ENCODE measurements around the gene LRRC3. TPM values are rescaled to one million over a fixed set of nuclear protein-coding genes. Genes with fewer than 3 reads are reported as not detected.
A peak's percentile ranks its signal among the peaks of the same experiment; 100 is the strongest.

The LRRC3 gene
- total RNA-seq, 1 experiment from 2014 or later = 5.7 TPM

DNA sequence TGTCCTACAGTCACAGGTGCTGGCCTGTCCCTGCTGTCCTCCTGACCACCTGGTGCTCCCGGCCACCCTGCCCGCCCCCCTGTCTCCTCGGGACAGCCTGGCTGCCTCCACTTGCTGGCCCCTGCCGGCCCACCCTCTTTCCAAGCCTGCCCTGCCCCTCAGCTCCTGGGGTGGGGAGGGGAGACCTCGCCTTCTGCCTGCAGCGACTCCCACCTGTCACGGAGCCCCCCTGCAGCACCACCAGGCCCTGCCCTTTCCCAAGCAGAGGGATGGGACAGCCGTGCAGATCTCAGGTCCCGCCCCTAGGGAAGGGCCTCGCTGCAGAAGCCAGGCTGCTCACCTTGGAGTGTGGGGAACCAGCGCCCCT lies 7.5 kb downstream of the LRRC3 start:
- Mint-ChIP-seq H3K9me3 (no peaks in the 10 kb centered on the region), H3K4me3 (no peak overlapping the region), H3K36me3 (no peaks in the 10 kb centered on the region), H3K4me1 (0 out of 2 replicates have a peak, but pooled peaks cover 4% of the 10 kb centered on the region), H3K27ac (no peak overlapping the region), H3K27me3 (ENCODE audit: low read depth) (no peaks in the 10 kb centered on the region)
- CTCF ChIA-PET = interaction anchor here (1.0 to 1.9 kb wide), 3 partner anchors 10 to 19 kb away, joined by 3 to 6 read pairs (median 4); no protein-coding TSS in a partner anchor
- ATAC-seq (peak; percentile 37; the same call in 1 of the 2 replicates), DNase-seq (ENCODE audit: low spot score) (no peak)
- TF ChIP-seq RORB (CRISPR knock-in tag; IDR thresholded peaks at IDR 0.05) (no peak), ATF1 (CRISPR knock-in tag; IDR thresholded peaks at IDR 0.05) (no peak), ZNF671 (CRISPR knock-in tag; IDR thresholded peaks at IDR 0.05) (no peak), ESRRA (CRISPR knock-in tag; IDR thresholded peaks at IDR 0.05; ENCODE audit: borderline replicate concordance) (no peak), NR3C1 (CRISPR knock-in tag; conservative IDR thresholded peaks at IDR 0.05; ENCODE audit: low read depth) (no peak), HMGA2 (CRISPR knock-in tag; IDR thresholded peaks at IDR 0.05) (no peak), TEAD1 (CRISPR knock-in tag; IDR thresholded peaks at IDR 0.05) (no peak), TP53 (CRISPR knock-in tag; IDR thresholded peaks at IDR 0.05) (no peak), FOXK1 (CRISPR knock-in tag; IDR thresholded peaks at IDR 0.05) (no peak), TCF7 (CRISPR knock-in tag; IDR thresholded peaks at IDR 0.05; ENCODE audit: low read depth) (no peak), EMX1 (CRISPR knock-in tag; IDR thresholded peaks at IDR 0.05) (no peak), NFATC4 (CRISPR knock-in tag; IDR thresholded peaks at IDR 0.05) (no peak), ETV6 (CRISPR knock-in tag; IDR thresholded peaks at IDR 0.05) (no peak), NR2C2 (CRISPR knock-in tag; IDR thresholded peaks at IDR 0.05) (no peak), JAZF1 (CRISPR knock-in tag; IDR thresholded peaks at IDR 0.05) (no peak), RELA (CRISPR knock-in tag; IDR thresholded peaks at IDR 0.05; ENCODE audit: borderline replicate concordance) (no peak)
- TF ChIP-seq, protein P1, sequence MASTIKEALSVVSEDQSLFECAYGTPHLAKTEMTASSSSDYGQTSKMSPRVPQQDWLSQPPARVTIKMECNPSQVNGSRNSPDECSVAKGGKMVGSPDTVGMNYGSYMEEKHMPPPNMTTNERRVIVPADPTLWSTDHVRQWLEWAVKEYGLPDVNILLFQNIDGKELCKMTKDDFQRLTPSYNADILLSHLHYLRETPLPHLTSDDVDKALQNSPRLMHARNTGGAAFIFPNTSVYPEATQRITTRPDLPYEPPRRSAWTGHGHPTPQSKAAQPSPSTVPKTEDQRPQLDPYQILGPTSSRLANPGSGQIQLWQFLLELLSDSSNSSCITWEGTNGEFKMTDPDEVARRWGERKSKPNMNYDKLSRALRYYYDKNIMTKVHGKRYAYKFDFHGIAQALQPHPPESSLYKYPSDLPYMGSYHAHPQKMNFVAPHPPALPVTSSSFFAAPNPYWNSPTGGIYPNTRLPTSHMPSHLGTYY (CRISPR knock-in tag; IDR thresholded peaks at IDR 0.05) = no peak
- TF ChIP-seq, protein P2, sequence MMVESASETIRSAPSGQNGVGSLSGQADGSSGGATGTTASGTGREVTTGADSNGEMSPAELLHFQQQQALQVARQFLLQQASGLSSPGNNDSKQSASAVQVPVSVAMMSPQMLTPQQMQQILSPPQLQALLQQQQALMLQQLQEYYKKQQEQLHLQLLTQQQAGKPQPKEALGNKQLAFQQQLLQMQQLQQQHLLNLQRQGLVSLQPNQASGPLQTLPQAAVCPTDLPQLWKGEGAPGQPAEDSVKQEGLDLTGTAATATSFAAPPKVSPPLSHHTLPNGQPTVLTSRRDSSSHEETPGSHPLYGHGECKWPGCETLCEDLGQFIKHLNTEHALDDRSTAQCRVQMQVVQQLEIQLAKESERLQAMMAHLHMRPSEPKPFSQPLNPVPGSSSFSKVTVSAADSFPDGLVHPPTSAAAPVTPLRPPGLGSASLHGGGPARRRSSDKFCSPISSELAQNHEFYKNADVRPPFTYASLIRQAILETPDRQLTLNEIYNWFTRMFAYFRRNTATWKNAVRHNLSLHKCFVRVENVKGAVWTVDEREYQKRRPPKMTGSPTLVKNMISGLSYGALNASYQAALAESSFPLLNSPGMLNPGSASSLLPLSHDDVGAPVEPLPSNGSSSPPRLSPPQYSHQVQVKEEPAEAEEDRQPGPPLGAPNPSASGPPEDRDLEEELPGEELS (CRISPR knock-in tag; IDR thresholded peaks at IDR 0.05) = no peak
- TF ChIP-seq, protein P3, sequence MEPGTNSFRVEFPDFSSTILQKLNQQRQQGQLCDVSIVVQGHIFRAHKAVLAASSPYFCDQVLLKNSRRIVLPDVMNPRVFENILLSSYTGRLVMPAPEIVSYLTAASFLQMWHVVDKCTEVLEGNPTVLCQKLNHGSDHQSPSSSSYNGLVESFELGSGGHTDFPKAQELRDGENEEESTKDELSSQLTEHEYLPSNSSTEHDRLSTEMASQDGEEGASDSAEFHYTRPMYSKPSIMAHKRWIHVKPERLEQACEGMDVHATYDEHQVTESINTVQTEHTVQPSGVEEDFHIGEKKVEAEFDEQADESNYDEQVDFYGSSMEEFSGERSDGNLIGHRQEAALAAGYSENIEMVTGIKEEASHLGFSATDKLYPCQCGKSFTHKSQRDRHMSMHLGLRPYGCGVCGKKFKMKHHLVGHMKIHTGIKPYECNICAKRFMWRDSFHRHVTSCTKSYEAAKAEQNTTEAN (CRISPR knock-in tag; IDR thresholded peaks at IDR 0.05) = no peak
- POLR2A ChIA-PET = no interaction called here

DNA sequence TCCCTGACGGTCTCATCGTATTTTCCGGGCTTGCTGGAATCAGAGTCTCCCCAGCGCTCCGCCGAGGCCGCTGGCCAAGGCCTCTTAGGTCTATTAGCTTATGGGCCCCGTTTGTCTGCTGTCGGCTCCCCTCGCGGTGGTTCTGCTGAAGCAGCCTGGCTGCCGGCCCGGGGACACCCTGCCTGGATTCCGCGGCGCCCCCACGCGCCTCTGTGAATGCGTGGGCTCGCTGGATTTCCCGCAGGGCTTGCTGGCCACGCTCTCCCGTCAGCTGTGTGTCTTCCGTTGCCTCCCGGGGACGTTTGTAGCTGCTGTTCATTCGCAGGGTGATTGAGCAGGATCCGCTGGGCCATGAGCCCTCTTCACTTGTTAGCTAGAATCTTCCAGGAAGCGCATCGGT lies 8.4 kb downstream of the LRRC3 start:
- Mint-ChIP-seq H3K9me3 (no peaks in the 10 kb centered on the region), H3K4me1 (0 out of 2 replicates have a peak, but pooled peaks cover 4% of the 10 kb centered on the region), H3K36me3 (no peaks in the 10 kb centered on the region), H3K4me3 (no peak overlapping the region), H3K27me3 (ENCODE audit: low read depth) (no peaks in the 10 kb centered on the region), H3K27ac (peak overlapping the region; percentile 72)
- TF ChIP-seq ZNF219 (CRISPR knock-in tag; IDR thresholded peaks at IDR 0.05; ENCODE audit: borderline replicate concordance) = no peak
- no peak for TF ChIP-seq HMGA2 (CRISPR knock-in tag; IDR thresholded peaks at IDR 0.05)
- TF ChIP-seq, protein P4, sequence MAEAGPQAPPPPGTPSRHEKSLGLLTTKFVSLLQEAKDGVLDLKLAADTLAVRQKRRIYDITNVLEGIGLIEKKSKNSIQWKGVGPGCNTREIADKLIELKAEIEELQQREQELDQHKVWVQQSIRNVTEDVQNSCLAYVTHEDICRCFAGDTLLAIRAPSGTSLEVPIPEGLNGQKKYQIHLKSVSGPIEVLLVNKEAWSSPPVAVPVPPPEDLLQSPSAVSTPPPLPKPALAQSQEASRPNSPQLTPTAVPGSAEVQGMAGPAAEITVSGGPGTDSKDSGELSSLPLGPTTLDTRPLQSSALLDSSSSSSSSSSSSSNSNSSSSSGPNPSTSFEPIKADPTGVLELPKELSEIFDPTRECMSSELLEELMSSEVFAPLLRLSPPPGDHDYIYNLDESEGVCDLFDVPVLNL (CRISPR knock-in tag; IDR thresholded peaks at IDR 0.05; ENCODE audit: borderline replicate concordance, low read depth) = no peak
- TF ChIP-seq, protein P5, sequence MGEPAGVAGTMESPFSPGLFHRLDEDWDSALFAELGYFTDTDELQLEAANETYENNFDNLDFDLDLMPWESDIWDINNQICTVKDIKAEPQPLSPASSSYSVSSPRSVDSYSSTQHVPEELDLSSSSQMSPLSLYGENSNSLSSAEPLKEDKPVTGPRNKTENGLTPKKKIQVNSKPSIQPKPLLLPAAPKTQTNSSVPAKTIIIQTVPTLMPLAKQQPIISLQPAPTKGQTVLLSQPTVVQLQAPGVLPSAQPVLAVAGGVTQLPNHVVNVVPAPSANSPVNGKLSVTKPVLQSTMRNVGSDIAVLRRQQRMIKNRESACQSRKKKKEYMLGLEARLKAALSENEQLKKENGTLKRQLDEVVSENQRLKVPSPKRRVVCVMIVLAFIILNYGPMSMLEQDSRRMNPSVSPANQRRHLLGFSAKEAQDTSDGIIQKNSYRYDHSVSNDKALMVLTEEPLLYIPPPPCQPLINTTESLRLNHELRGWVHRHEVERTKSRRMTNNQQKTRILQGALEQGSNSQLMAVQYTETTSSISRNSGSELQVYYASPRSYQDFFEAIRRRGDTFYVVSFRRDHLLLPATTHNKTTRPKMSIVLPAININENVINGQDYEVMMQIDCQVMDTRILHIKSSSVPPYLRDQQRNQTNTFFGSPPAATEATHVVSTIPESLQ (CRISPR knock-in tag; IDR thresholded peaks at IDR 0.05) = no peak
- no peak for TF ChIP-seq ATF1 (CRISPR knock-in tag; IDR thresholded peaks at IDR 0.05)
- TF ChIP-seq, protein P6, sequence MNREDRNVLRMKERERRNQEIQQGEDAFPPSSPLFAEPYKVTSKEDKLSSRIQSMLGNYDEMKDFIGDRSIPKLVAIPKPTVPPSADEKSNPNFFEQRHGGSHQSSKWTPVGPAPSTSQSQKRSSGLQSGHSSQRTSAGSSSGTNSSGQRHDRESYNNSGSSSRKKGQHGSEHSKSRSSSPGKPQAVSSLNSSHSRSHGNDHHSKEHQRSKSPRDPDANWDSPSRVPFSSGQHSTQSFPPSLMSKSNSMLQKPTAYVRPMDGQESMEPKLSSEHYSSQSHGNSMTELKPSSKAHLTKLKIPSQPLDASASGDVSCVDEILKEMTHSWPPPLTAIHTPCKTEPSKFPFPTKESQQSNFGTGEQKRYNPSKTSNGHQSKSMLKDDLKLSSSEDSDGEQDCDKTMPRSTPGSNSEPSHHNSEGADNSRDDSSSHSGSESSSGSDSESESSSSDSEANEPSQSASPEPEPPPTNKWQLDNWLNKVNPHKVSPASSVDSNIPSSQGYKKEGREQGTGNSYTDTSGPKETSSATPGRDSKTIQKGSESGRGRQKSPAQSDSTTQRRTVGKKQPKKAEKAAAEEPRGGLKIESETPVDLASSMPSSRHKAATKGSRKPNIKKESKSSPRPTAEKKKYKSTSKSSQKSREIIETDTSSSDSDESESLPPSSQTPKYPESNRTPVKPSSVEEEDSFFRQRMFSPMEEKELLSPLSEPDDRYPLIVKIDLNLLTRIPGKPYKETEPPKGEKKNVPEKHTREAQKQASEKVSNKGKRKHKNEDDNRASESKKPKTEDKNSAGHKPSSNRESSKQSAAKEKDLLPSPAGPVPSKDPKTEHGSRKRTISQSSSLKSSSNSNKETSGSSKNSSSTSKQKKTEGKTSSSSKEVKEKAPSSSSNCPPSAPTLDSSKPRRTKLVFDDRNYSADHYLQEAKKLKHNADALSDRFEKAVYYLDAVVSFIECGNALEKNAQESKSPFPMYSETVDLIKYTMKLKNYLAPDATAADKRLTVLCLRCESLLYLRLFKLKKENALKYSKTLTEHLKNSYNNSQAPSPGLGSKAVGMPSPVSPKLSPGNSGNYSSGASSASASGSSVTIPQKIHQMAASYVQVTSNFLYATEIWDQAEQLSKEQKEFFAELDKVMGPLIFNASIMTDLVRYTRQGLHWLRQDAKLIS (CRISPR knock-in tag; IDR thresholded peaks at IDR 0.05; ENCODE audit: borderline replicate concordance) = no peak
- TF ChIP-seq, protein P7, sequence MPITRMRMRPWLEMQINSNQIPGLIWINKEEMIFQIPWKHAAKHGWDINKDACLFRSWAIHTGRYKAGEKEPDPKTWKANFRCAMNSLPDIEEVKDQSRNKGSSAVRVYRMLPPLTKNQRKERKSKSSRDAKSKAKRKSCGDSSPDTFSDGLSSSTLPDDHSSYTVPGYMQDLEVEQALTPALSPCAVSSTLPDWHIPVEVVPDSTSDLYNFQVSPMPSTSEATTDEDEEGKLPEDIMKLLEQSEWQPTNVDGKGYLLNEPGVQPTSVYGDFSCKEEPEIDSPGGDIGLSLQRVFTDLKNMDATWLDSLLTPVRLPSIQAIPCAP (CRISPR knock-in tag; IDR thresholded peaks at IDR 0.05) = no peak
- no peak; the same call in 1 of the 2 replicates for ATAC-seq
- CTCF ChIA-PET = interaction anchor here (0.7 to 1.1 kb wide), 4 partner anchors 9 to 103 kb away, joined by 3 read pairs; no protein-coding TSS in a partner anchor
- POLR2A ChIA-PET = no interaction called here
- DNase-seq (ENCODE audit: low spot score) = no peak
